DMS114 treated with DMSO at 0.1 percent for 48 hours (cell line): ENCODE measurements around the gene HELZ2.
"Not testable (repeated sequence)": the region's sequence is repeated elsewhere in the genome, so short reads cannot be mapped to it uniquely, and the experiment has no call there.

Experiments used
- DNase-seq: peaks from one replicate; lab custom pipeline; 2025; ENCODE audit not compliant: unreplicated experiment; lab: John Stamatoyannopoulos, UW

Gene HELZ2

DNA sequence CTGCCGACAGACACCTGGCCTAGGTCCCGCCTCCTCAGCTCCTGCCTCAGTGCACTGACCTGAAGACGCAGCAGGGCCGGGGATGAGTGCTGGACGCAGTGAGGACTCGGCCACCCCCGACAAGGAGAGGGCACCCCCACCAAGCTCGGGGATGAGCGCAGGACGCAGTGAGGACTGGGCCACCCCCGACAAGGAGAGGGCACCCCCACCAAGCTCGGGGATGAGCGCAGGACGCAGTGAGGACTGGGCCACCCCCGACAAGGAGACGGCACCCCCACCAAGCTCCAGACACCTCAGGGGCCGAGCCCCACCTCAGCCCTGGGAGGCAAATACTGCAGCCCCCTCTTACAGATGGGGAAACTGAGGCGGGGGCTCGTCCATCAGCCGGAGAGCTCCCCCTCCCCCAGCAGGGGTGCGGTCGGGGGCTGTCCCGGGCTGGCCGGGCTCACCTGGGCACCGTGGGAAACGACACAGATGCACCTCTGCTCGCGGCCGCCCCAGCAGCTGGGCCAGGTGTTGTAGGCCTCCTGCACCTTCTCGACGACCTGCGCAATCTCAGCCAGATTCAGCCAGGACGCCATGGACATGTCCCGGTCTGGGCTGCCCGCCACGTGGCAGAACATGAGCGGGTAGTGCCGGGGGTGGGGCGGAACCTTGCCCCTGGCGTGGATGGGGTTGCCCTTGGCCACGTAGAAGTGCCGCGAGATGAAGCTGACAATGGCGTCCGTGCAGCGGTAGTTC, 7.5 kb downstream of the HELZ2 start:
- no peak for DNase-seq

DNA sequence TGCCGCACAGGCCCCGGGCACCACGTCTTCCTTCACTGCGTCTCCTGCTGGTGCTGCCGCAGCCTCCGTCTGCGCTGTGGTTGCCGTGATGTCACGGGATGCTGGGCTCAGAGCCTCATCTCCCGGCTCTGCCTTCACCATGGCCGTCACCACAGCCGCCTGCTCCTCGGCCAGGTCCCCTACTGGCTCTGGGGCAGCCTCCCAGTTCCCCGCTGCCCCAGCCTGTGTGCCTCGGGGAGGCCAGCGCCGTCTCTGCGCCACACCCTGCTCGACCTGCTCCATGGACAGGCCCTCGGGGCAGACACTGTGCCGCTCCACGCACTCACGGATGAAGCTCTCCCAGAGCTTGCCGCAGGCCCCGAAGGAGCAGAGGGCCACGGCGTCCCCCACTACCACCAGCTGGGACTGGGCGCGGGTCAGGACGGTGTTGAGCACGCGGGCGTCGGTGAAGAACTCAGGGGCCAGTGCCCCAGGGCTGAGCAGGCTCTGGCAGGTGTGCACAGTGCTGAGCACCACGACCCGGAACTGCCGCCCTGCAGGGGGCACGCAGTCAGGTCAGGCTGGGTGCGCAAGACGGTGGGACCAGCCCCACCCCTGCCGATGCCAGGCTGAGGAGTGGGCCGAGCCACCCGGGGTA, 8.2 kb downstream of the HELZ2 start:
- no peak for DNase-seq

DNA sequence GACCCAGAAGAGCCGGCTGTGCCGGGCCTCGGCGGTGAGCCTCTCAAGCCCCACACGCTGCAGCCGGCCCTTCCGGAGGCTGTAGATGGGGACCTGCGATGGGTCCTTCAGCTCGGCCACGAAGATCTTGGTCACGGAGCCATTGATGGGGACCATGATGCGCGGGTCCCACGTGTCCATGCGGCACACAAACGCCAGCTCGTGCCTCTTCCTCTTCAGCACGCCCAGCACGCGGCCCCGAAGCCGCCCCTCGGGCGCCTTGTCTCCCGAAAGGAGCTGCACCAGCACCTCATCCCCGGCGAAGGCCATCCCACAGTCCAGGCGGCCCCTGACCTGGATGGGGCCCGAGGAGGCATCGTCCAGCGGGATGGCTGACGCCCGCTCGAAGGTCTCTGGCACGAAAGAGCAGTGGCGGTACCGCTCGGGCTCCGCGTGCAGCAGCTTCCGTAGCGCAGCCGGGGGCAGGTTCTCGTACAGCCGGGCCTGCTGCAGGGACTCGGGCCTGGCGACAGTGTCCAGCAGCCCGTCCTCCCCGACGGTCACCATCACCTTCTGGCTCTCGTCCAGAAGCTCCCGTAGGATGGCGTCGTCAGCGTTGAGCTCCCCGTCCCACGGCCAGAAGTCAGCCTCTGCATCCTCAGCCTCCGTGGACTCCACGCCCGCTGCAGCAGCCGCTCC, 8.9 kb downstream of the HELZ2 start:
- no peak for DNase-seq

GRCh38 chr20:63564036-63564810, 9.8 kb downstream of the HELZ2 start:
- no peak for DNase-seq

DNA sequence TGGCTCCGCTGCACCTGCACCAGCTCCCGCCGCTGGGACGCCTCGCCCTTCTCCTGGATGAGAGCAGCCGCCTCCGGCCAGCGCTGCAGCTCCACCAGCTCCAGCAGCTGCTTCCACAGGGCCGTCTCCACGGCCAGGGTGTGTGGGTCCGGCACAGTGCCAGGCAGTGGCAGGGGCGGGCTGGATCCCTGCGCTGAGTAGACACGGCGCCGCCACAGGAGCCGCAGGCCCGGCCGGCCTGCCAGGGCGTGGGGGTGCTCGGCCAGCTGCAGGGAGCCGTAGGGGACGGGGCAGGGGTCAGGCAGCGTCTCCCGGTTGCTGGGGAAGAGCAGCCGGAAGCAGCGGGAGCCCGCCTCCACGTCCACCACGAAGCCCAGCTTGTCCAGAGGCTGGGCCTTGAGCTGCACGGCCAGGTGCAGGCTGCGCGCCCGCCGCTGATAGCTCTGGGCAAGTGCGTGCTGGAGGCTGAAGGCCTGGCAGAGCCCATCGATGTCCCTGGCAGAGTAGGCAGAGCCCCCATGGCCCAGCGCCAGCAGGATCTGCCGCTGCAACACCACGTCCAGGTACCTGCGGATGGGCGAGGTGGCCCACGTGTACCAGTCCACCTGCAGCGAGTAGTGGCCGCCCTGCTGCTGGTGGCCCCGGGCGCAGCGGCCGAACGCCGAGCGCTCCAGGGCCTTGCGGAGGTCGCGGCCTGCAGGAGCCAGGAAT, 10.7 kb downstream of the HELZ2 start:
- DNase-seq = no peak

- no peak for DNase-seq
These were observed 11.4 kb downstream of the HELZ2 start for GRCh38 chr20:63562461-63563224.

GRCh38 chr20:63561624-63562396, 12.2 kb downstream of the HELZ2 start:
- no peak for DNase-seq

DNA sequence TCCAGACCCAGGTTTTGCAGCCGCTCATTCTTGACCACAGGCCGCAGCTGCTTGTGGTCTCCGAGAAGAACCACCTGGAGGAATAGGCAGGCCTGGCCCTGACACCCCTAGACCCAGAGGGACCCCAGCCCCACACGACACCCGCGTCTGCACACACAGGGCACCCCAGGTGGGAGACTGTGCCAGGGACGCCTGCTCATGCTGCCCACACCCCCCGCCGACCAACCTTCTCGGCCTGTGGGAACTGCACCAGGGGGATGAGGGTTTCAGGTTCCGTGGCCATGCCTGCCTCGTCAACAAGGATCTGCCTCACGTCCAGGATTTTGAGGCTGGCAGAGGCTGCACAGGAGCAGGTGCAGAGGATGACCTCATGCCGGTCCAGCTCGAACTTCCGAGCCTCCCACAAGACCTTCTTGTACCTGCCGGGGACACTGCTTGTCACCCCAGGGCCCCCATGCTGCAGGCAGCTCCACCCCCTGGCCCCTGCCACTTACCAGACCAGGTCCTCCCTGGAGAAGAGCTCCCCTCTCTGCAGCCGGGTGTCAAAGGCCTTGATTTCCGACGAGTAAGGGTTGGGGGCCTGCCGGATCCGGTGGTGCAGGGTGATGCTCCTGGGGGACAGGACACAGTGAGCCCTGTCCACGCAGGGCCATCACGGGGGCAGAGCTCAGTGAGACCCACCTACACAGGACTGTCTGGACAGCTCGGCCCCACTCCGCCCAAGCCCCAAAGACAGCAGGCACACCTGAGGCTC, 13.0 kb downstream of the HELZ2 start:
- DNase-seq = no peak

GRCh38 chr20:63560333-63560805, 13.7 kb downstream of the HELZ2 start:
- no peak for DNase-seq

DNA sequence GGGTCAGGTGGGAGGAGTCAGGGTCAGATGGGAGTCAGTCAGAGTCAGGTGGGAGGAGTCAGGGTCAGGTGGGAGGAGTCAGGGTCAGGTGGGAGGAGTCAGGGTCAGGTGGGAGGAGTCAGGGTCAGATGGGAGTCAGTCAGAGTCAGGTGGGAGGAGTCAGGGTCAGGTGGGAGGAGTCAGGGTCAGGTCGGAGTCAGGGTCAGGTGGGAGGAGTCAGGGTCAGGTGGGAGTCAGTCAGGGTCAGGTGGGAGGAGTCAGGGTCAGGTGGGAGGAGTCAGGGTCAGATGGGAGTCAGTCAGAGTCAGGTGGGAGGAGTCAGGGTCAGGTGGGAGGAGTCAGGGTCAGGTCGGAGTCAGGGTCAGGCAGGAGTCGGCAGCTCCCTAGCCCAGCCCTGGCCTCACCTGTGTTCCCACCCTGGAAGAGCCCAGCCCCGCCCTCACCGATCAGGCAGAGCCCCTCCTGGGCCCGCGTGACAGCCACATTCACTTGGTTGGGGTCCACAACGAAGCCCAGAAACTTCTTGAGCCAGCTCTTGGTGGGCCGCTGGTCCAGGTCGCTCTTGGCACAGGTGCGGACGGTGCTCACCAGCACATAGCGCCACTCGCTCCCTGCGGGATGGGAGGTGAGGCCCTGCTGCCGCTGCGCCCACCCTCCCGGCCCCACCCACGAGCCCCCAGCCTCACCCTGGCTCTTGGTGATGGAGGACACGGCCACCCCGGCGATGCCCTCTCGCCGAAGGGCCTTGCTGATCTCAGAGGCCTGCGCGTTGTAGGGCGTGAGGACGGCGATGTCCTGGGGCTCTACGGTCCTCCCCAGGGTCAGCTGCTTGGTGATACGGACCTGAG, 14.3 kb downstream of the HELZ2 start:
- not testable (repeated sequence) for DNase-seq

- no peak for DNase-seq
These were observed 15.1 kb downstream of the HELZ2 start for GRCh38 chr20:63558804-63559484.

DNA sequence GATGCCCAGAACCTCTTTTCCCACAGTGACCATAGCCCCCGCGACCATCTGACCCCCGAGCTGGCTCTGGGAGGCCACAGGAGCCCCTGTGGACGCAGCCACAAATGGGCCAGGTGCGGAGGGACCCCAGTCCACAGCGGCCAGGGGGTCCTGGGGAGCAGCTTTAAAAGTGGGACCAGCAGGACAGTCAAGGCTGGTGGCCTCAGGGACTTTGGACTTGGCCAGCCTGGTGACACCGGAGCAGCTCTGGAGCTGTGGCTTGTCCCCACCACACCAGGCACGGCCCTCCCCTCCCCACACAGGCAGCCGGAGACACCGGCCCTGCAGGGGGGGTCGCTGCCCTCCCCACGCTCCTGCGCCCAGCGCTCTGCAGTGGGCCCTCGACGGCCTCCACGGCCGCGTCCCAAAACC, 16.6 kb downstream of the HELZ2 start:
- DNase-seq = no peak

GRCh38 chr20:63556873-63557478, 17.1 kb downstream of the HELZ2 start:
- no peak for DNase-seq

- DNase-seq = no peak
These were observed 18.2 kb downstream of the HELZ2 start for GRCh38 chr20:63555661-63556381.

DNA sequence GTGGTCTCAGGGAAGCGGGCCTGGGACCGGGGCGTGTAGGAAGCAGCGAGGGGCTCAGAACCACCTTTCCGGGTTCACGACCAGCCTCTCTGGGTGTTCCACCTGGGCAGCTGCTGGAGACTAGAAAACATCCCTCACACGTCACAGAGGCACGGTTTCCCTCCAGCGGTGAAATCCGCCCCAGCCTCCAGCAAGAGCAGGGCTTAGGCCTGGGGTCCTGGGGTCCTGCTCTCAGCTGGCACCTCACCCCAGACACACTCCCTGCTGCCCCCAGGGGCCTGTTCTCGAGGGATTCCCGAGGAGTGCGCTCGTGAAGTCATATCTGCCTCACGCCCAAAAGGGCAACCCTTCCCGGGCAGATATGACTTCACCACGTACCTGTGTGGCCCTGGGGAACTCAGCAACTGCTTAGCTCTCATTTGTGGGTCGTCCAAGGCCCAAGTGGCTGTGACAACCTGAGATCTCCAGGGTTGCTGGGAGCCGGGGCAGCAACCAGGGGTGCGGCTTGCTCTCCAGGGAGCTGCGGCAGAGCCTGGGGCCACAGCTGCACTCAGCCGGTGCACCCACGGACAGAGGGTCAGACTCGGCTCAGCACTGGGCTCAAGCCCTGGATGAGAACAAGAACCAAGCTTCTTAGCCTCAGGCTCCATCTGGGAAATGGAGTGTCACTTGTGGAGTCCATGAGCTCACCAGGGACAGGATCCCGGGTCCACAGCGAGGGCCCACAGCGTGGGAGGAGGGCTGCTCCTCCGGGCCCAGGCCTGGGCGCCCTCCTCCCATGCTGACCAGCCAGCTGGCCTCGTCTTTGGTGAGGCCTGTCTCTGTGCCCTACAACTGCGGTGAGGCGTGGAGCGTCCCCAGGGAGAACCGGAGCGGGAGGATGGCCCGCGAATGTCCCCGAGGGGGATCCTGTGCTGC, 19.4 kb downstream of the HELZ2 start:
- no peak for DNase-seq
